22Rv1 (cell line): Measurements from ENCODE around the gene CTAG1A.
"Not testable (repeated sequence)": the region's sequence is repeated elsewhere in the genome, so short reads cannot be mapped to it uniquely, and the experiment has no call there.

Experiments used
- H3K27ac ChIP-seq: fragments of 450-650 bp; 2 replicates; pipeline ENCODE4 v1.5.1; 2017
- ZFX ChIP-seq: fragments of 450-650 bp; IDR thresholded peaks from 2 replicates; pipeline ENCODE4 v1.6.1; 2017; ENCODE audit warnings: antibody characterized with exemption, borderline replicate concordance
- TF ChIP-seq, protein P1 (sequence below): fragments of 450-650 bp; IDR thresholded peaks from 2 replicates; pipeline ENCODE4 v1.5.1; 2017; ENCODE audit warnings: mild to moderate bottlenecking

The CTAG1A gene

DNA sequence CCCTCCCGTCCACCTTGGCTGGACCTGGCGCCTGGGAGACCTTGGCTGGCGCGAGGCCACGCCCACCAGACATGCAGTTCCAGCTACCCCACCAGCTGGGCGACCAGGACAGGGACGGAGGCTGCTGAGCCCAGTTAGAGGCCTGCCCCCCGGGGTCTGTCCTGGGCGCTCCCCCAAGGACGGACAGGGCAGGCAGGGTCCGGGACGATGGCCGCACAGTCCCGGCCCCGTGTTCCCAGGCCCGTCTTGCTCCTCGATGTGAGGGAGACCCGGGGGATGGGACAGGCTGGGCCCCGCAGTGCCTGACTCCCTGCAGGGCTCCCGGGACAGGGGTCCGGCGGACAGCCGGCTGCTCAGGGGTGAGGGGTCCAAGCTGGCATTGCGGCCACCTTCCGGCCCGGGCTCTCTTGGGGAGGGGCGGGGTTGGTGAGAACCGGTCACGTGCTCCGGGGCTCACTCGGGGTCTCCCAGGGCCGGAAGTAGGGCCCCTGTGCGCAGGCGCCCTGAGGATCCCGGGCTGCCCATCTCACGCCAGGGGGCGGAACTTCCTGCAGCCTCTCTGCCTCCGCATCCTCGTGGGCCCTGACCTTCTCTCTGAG is at the start of gene CTAG1A:
TSS of gene CTAG1A (plus strand) at position 549 of the 599 bp plus-strand sequence. CDS start 74 bp downstream, outside the sequence.
- H3K27ac ChIP-seq = not testable (repeated sequence)

DNA sequence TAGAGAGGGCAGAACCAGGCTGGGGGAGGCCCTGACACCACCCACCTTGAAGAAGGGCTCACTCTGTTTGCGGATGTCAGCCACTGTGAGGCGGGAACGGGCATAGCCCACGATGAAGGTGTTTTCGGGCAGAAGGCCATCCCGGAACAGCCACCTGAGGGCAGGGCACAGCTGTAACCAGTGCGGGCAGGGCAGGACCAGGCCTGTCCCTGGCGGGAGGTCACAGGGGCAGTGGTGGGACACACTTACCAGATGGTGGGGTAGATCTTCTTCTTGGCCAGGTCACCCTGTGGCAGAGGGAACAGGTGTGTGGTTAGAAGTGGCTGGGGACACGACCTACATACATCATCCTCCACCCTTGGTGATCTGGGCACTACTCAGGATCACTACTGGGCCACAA is 49.0 kb upstream of the CTAG1A start:
- TF ChIP-seq, protein P1, sequence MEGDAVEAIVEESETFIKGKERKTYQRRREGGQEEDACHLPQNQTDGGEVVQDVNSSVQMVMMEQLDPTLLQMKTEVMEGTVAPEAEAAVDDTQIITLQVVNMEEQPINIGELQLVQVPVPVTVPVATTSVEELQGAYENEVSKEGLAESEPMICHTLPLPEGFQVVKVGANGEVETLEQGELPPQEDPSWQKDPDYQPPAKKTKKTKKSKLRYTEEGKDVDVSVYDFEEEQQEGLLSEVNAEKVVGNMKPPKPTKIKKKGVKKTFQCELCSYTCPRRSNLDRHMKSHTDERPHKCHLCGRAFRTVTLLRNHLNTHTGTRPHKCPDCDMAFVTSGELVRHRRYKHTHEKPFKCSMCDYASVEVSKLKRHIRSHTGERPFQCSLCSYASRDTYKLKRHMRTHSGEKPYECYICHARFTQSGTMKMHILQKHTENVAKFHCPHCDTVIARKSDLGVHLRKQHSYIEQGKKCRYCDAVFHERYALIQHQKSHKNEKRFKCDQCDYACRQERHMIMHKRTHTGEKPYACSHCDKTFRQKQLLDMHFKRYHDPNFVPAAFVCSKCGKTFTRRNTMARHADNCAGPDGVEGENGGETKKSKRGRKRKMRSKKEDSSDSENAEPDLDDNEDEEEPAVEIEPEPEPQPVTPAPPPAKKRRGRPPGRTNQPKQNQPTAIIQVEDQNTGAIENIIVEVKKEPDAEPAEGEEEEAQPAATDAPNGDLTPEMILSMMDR = no peak
- TF ChIP-seq ZFX = no peak
- H3K27ac ChIP-seq = no peak overlapping the region

DNA sequence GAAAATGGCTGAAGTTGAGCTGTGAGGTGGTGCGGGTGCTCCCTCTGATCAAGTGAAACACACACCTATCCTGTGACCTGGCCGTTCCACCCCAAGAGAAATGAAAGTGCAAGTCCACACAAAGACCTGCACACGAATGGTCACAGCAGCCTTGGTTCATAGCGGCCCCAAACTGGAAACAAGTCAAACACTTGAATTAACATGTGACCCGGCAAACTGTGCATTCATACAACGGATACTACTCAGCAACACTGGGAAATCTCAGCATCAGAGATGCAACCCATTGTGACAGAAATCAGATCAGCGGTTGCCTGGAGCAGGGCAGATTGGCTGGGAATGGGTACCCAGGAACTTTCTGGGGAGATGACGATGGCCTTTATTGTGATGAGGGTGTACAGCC is 45.9 kb upstream of the CTAG1A start:
- no peak overlapping the region for H3K27ac ChIP-seq
- TF ChIP-seq, protein P1 = no peak
- TF ChIP-seq ZFX = no peak

DNA sequence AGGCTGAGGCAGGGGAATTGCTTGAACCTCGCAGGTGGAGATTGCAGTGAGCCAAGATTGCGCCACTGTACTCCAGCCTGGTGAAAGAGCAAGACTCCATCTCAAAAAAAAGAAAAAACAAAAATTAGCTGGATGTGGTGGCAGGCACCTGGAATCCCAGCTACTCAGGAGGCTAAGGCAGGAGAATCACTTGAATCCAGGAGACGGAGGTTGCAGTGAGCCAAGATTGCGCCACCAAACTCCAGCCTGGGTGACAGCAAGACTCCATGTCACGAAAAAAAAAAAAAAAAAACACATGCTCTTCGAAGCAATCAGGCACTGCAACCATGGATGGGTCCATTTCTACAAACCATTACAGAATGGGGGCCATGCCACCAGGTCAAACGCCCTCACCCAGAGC is 44.6 kb upstream of the CTAG1A start:
- H3K27ac ChIP-seq = not testable (repeated sequence)

DNA sequence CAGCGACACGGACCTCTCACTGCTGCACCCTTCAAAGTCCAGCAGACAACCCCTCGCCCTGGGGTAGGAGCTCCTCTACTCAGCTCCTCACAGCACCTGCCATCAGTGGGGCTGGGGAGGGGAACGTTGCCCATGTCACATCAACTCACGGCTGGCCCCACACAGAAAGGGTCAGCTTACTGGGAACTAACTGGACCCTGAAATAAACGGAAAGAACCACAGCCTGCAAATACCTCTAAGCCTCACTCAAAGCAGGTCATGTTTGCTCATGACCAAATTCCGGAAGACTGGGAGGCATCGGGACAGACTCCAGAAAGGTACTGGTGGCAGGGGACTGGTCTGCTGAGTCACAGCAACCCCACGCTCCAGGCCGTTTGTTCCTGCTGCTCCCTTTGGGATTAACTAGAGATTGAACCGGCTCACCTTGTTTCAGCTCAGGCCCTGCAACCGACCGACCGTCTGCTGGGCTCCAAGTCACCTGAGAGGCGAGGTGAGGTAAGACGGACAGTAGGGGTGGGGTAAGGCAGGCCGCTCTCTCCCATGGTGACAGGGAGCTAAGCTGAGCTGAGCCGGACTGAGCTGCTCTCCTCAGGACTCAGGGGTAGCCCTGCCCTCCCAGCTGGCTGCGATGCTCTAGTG is 43.9 kb upstream of the CTAG1A start:
- H3K27ac ChIP-seq = no peak overlapping the region

DNA sequence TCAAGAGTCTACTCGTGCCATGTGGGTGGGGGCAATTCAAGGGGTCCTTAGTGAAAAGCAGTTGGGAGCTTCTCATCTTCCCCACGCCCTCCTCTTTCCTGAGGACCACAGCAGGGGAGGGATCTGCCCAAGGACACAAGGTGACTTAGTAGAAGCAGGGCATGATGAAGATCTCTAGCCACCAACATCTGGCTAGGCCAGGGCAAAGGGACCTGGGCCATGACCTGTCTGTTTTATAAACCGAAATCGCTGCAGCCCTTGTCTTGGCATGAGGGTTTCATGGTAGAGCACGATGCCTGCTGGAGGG is 43.4 kb upstream of the CTAG1A start:
- no peak for TF ChIP-seq ZFX
- TF ChIP-seq, protein P1 = no peak
- no peak overlapping the region for H3K27ac ChIP-seq

More for the DNA sequence above, 43.9 kb upstream of the CTAG1A start:
- TF ChIP-seq, protein P1 = no peak
- TF ChIP-seq ZFX = no peak

DNA sequence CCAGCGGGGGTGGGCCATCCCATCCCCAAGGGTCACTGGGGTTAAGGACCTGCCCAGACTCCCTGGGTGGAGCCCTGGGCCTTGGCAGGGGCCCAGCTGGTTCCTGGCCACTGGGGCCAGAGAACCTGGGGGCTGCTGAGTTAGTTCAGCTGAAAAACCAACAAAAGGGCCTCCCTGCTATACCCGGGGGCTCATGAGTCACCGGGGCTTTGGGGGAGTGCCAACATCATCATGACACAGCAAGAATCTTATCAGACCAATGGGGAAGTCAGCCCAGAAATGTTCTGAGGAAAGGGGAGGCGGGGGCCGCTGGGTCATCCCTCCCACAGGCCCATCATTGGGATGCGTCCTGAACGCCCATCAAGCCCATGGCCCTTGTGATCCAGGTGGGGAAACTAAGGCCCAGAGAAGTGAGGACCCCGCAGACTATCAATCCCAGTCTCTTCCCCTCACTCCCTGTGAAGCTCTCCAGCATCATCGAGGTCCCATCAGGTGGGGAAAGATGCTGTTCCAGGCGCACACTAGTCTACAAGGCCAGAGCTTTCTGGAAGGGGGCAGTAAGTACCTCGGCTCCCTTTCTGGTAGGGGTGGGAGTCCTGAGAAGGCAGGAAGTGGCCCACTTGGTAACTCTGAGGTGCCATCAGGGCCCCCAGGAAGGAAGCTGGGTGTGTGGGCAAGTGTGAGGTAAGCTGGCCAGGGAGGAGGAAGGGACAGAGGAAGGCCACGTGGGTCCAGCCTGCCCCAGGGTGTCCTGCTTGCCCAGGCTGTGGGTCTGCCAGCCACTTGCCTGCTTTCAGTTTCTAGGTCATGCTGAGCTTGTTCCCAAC is 42.8 kb upstream of the CTAG1A start:
- TF ChIP-seq, protein P1 = no peak
- TF ChIP-seq ZFX = no peak
- no peak overlapping the region for H3K27ac ChIP-seq

DNA sequence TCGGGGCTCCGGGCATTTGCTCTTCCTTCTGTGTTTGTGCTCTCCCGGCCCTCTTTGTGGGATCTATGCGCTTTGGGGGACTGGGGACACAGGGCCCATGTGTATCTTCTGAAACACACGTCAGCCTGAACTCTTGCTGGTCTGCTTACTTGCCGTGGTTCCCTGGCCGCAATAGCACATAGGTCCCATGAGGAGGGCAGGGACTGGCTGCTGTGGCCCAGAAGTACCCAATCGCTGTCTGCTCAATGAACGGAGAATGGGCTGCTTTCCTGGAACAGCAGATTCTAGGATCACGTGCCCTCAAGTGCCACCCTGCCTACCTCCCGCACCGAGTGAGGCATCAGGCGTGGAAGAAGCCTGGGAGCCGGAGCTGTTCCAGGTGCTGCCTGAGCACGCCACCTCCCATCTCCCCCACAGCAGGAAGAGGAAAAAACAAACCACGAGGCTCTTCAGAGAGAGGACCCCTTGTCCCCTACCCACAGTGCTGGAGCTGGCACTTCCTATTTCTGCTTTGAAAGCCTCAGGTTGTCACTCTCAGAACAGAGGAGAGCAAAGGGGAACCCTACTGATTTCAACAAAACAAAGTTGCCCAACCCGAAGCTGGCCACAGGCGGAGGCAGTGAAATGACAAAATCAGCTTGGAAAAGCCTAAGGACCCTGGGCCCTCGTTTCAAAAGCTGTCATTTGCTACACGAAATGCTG is 42.1 kb upstream of the CTAG1A start:
- no peak overlapping the region for H3K27ac ChIP-seq
- no peak for TF ChIP-seq ZFX
